BLaER1 treated with 17β-estradiol and CSF1 and Interleukin-3, amounts not matched to agents 10 nM and 100 nM (cell line): ENCODE data around the gene DGKZ.
A peak's percentile ranks its signal among the peaks of the same experiment; 100 is the strongest.

Experiments
- H3K27ac ChIP-seq, 11 experiments: shearing (Covaris generic); formaldehyde crosslinking; 2 replicates each; pipeline ENCODE4 v1.8.1; 2022
- H3K27me3 ChIP-seq, 11 experiments: shearing (Covaris generic); formaldehyde crosslinking; 2 replicates each; pipeline ENCODE4 v1.8.1; 2022
- H3K36me3 ChIP-seq, 11 experiments: shearing (Covaris generic); formaldehyde crosslinking; 2 replicates each; pipeline ENCODE4 v1.8.1; 2022
- H3K4me1 ChIP-seq, 10 experiments: shearing (Covaris generic); formaldehyde crosslinking; 2 replicates each; pipeline ENCODE4 v1.8.1; 2022
- H3K4me2 ChIP-seq, 11 experiments: shearing (Covaris generic); formaldehyde crosslinking; 2 replicates each; pipeline ENCODE4 v1.8.1; 2022
- H3K4me3 ChIP-seq, 10 experiments: shearing (Covaris generic); formaldehyde crosslinking; 2 replicates each; pipeline ENCODE4 v1.8.1; 2022
- H3K9ac ChIP-seq, 11 experiments: shearing (Covaris generic); formaldehyde crosslinking; 2 replicates each; pipeline ENCODE4 v1.8.1; 2022
- H3K9me3 ChIP-seq, 11 experiments: shearing (Covaris generic); formaldehyde crosslinking; replicated peaks in 1 of 11; 2 replicates each; pipeline ENCODE4 v1.8.1; 2022
- H4K20me1 ChIP-seq, 11 experiments: shearing (Covaris generic); formaldehyde crosslinking; 2 replicates each; pipeline ENCODE4 v1.8.1; 2022
- Cebpa-rat ChIP-seq, 11 experiments: shearing (Covaris generic); IDR thresholded peaks; 2 replicates each; pipeline ENCODE4 v1.8.1; 2022

The DGKZ gene

DNA sequence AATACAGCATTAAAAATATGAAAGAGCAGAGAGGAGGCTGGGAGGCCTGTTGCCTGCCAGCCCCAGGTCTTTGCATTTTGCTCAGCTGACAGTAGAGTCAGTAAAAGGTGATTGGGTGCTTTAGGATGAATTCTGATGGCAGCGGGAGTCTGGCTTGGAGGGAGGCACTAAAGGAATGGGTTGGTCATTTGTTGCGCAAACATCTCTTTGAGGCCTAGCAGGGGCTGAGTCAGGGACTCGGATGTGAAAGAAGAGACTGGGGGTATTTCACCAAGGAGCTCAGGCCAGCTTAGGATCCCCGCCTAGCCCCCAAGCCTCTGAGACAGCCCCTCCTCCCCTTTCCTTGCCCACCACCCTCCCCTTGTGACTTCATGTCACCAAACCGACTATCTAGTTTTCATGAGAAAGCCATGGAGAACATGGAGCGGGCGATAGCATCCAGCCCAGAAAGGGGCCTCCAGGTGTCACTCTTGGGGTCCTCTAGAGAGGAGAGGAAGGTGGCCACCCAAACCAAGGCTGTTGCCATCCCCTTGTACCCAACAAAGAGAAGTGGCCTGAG, 9.7 kb downstream of the DGKZ start:
- Histone ChIP-seq H3K36me3 (peaks cover 7 to 50% (median 30%) of the 10 kb centered on the region in 11 experiments; a peak in 18 of 22 replicates), H3K27me3 (no peaks in the 10 kb centered on the region), H3K4me3 (no peak overlapping the region), H3K4me2 (peak overlapping the region; percentile 8 to 79 (median 43); a peak in 17 of 22 replicates), H3K27ac (peak overlapping the region in 6 of 11 experiments; percentile 11 to 55 (median 24); a peak in 8 of 22 replicates), H3K9ac (peak overlapping the region in 6 of 11 experiments; percentile 3 to 48 (median 10); a peak in 4 of 22 replicates), H4K20me1 (peaks cover 49 to 100% (median 88%) of the 10 kb centered on the region in 11 experiments), H3K9me3 (no peaks in the 10 kb centered on the region), H3K4me1 (peaks cover 51 to 95% (median 67%) of the 10 kb centered on the region in 10 experiments)
- TF ChIP-seq Cebpa-rat (IDR thresholded peaks at IDR 0.05): peak in 6 of 11 experiments; percentile 13 to 59 (median 38); a peak in 5 of 22 replicates

- peaks cover 51 to 95% (median 67%) of the 10 kb centered on the region in 10 experiments for H3K4me1 ChIP-seq
- H3K27ac ChIP-seq: peak overlapping the region in 6 of 11 experiments; percentile 11 to 55 (median 24); a peak in 7 of 22 replicates
- peaks cover 7 to 52% (median 25%) of the 10 kb centered on the region in 11 experiments; a peak in 18 of 22 replicates for H3K36me3 ChIP-seq
- peak overlapping the region in 4 of 11 experiments; percentile 4 to 48 (median 10); a peak in 2 of 22 replicates for H3K9ac ChIP-seq
- no peak overlapping the region for H3K4me3 ChIP-seq
- no peak for TF ChIP-seq Cebpa-rat (IDR thresholded peaks at IDR 0.05)
- no peaks in the 10 kb centered on the region for H3K27me3 ChIP-seq
- H4K20me1 ChIP-seq: peaks cover 48 to 100% (median 88%) of the 10 kb centered on the region in 11 experiments
- H3K4me2 ChIP-seq: peak overlapping the region; percentile 8 to 79 (median 43); a peak in 17 of 22 replicates
- H3K9me3 ChIP-seq: no peaks in the 10 kb centered on the region
Observed at GRCh38 chr11:46357483-46357936, 10.2 kb downstream of the DGKZ start.

- Histone ChIP-seq H3K36me3 (peaks cover 6 to 52% (median 25%) of the 10 kb centered on the region in 11 experiments; a peak in 18 of 22 replicates), H3K9me3 (no peaks in the 10 kb centered on the region), H3K9ac (no peak overlapping the region; a peak in 1 of 22 replicates), H3K27me3 (no peaks in the 10 kb centered on the region), H3K4me2 (peak overlapping the region in 3 of 11 experiments; percentile 96 to 97 (median 96); a peak in 1 of 22 replicates), H3K4me1 (peaks cover 51 to 95% (median 70%) of the 10 kb centered on the region in 10 experiments), H4K20me1 (peaks cover 48 to 100% (median 89%) of the 10 kb centered on the region in 11 experiments), H3K4me3 (no peak overlapping the region), H3K27ac (peak overlapping the region in 2 of 11 experiments; percentile 86 to 92; a peak in 3 of 22 replicates)
- no peak for TF ChIP-seq Cebpa-rat (IDR thresholded peaks at IDR 0.05)
Observed at GRCh38 chr11:46359953-46360352, 12.7 kb downstream of the DGKZ start.

DNA sequence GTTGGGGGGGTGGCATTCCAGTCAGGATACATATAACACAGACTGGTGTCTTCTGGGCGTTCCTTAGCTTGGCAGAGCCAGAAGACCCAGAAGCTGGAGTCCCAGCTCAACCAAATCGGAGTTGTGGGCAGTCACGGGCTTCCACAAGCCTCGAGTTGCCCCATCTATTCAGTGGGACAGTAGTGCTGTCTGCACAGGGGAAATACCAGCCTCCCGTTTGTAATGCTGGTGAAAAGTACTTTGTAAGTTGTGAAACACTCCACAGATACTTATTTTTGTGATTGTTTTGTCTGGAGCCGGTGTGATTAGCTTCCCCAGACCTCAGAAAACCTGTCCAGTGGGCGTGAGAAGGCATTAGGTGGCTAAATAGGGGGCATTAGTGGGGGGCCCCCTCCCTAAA, 13.6 kb downstream of the DGKZ start:
- Histone ChIP-seq H4K20me1 (peaks cover 55 to 100% (median 90%) of the 10 kb centered on the region in 11 experiments), H3K27ac (peak overlapping the region; percentile 64 to 92 (median 88)), H3K27me3 (no peaks in the 10 kb centered on the region), H3K4me3 (peak overlapping the region; percentile 55 to 70 (median 62)), H3K4me1 (peaks cover 61 to 96% (median 78%) of the 10 kb centered on the region in 10 experiments), H3K9ac (peak overlapping the region; percentile 77 to 85 (median 81)), H3K9me3 (no peaks in the 10 kb centered on the region), H3K36me3 (peaks cover 6 to 57% (median 27%) of the 10 kb centered on the region in 11 experiments; a peak in 18 of 22 replicates), H3K4me2 (peak overlapping the region; percentile 95 to 100 (median 98))
- peak in 2 of 11 experiments; percentile 21 to 31; a peak in 1 of 22 replicates for TF ChIP-seq Cebpa-rat (IDR thresholded peaks at IDR 0.05)

DNA sequence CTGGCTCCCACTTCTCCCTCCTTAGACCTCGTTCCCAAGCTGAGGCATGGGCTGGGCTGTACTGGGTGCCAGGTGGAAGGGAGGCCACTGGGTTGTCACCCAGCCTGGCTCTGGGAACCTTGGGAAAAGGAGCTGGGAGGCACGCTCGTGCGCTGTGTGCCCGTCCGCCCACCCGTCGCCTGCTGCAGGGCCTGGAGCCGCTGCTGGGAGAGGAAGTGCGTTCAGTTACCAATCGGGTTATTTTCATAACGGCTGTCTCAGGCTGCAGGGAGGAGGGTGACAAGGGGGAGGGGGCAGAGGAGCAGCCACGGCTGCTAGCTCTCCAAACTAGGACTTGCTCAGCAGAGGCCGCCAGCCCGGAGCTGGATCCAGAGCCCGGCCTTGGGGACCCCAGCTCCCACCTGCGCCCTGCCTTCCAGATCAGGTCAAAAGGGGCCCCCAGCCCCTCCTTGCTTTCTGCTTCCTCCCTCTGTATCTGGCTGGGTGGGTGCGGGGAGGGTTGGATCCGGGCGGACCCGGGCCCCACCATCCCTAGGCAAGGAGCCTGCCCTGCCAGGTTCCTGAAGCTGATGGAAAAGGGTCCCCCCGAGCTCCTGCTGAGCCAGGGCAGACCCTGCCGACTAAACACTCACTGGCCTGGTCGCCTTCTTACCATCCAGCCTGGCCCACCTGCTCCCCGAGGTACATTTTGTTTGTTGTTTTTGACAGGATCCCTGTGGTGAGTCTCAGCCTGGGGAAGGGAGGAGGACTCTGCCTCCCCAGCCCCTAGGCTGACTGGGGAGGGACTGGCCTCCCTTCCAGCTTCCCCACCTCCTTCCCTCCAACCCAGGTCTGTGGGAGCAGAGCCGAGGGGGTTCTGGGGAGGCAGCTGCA, 14.3 kb downstream of the DGKZ start:
- peak overlapping the region; percentile 64 to 92 (median 88) for H3K27ac ChIP-seq
- no peaks in the 10 kb centered on the region for H3K9me3 ChIP-seq
- H3K9ac ChIP-seq: peak overlapping the region; percentile 77 to 85 (median 81)
- H3K4me3 ChIP-seq: peak overlapping the region; percentile 55 to 70 (median 62)
- TF ChIP-seq Cebpa-rat (IDR thresholded peaks at IDR 0.05): no peak
- H4K20me1 ChIP-seq: peaks cover 61 to 100% (median 90%) of the 10 kb centered on the region in 11 experiments
- peaks cover 3 to 57% (median 22%) of the 10 kb centered on the region in 11 experiments; a peak in 17 of 22 replicates for H3K36me3 ChIP-seq
- H3K27me3 ChIP-seq: no peaks in the 10 kb centered on the region
- peak overlapping the region; percentile 95 to 100 (median 98) for H3K4me2 ChIP-seq
- H3K4me1 ChIP-seq: peaks cover 67 to 96% (median 79%) of the 10 kb centered on the region in 10 experiments

- peaks cover 63 to 100% (median 90%) of the 10 kb centered on the region in 11 experiments for H4K20me1 ChIP-seq
- no peaks in the 10 kb centered on the region for H3K9me3 ChIP-seq
- no peaks in the 10 kb centered on the region for H3K27me3 ChIP-seq
- H3K4me2 ChIP-seq: peak overlapping the region; percentile 95 to 100 (median 98)
- peaks cover 5 to 56% (median 18%) of the 10 kb centered on the region in 11 experiments; a peak in 17 of 22 replicates for H3K36me3 ChIP-seq
- peak overlapping the region; percentile 55 to 70 (median 62) for H3K4me3 ChIP-seq
- H3K9ac ChIP-seq: peak overlapping the region; percentile 77 to 85 (median 81)
- no peak for TF ChIP-seq Cebpa-rat (IDR thresholded peaks at IDR 0.05)
- peak overlapping the region; percentile 64 to 92 (median 88) for H3K27ac ChIP-seq
- H3K4me1 ChIP-seq: peaks cover 72 to 96% (median 78%) of the 10 kb centered on the region in 10 experiments
Observed at GRCh38 chr11:46362156-46363030, 15.1 kb downstream of the DGKZ start.

DNA sequence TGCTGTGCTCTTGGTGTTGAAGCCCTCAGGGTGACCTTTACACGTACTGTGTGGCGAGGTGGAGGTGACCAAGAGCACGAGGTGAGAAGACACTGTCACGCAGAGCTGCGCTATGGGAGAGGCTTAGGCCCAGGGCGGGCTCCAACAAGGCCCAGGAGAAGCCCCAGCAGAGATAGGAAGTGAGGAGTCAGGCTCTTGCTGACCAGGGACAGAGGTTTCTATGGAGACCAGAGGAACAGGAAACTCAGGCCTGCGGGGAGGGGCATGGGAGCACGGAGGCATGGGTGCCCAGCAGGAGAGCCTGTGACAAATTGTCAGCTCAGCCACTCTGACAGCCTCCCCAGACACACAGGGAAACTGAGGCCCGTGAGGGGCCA, 15.8 kb downstream of the DGKZ start:
- Histone ChIP-seq H3K36me3 (peaks cover 7 to 56% (median 22%) of the 10 kb centered on the region in 11 experiments; a peak in 20 of 22 replicates), H3K9me3 (no peaks in the 10 kb centered on the region), H3K27me3 (no peaks in the 10 kb centered on the region), H3K9ac (peak overlapping the region; percentile 77 to 85 (median 81); a peak in 21 of 22 replicates), H4K20me1 (peaks cover 61 to 100% (median 88%) of the 10 kb centered on the region in 11 experiments), H3K27ac (peak overlapping the region; percentile 64 to 92 (median 88)), H3K4me3 (peak overlapping the region in 9 of 10 experiments; percentile 55 to 70 (median 62); a peak in 12 of 20 replicates), H3K4me2 (peak overlapping the region; percentile 95 to 100 (median 98)), H3K4me1 (peaks cover 73 to 94% (median 77%) of the 10 kb centered on the region in 10 experiments)
- no peak for TF ChIP-seq Cebpa-rat (IDR thresholded peaks at IDR 0.05)
